SK-N-MC (cell line): ENCODE measurements around the gene ISLR2.
A peak's percentile ranks its signal among the peaks of the same experiment; 100 is the strongest.

ENCODE experiments used
- DNase-seq: peaks from one replicate; pipeline ENCODE4 v3.0.0-alpha.2; 2011; ENCODE audit warnings: low read depth, low spot score
- H3K27ac ChIP-seq: fragments of 200-600 bp; sonication (generic); 2 replicates; pipeline ENCODE4 v1.5.1; 2016; ENCODE audit warnings: mixed run types
- H3K36me3 ChIP-seq: fragments of 200-600 bp; sonication (generic); 2 replicates; pipeline ENCODE4 v1.6.1; 2017; ENCODE audit warnings: antibody characterized with exemption, low read length, mixed read lengths; ENCODE audit not compliant: insufficient read depth
- H3K4me3 ChIP-seq: fragments of 200-600 bp; sonication (generic); 2 replicates; pipeline ENCODE4 v1.5.1; 2016
- H3K9ac ChIP-seq: fragments of 200-600 bp; sonication (generic); 2 replicates; pipeline ENCODE4 v1.8.0; 2017; ENCODE audit warnings: mixed run types, mixed read lengths; ENCODE audit not compliant: insufficient read length
- H3K9me3 ChIP-seq: fragments of 200-600 bp; sonication (generic); 2 replicates; pipeline ENCODE4 v1.6.1; 2017; ENCODE audit warnings: low read depth, mild to moderate bottlenecking, antibody characterized with exemption, low read length, moderate library complexity, mixed read lengths
- EZH2 ChIP-seq: fragments of 200-600 bp; sonication (generic); IDR thresholded peaks from one replicate; pipeline ENCODE4 v1.6.1; 2017; ENCODE audit warnings: antibody characterized with exemption
- FOXP2 ChIP-seq: optimal IDR thresholded peaks from 2 replicates; pipeline ENCODE3; 2011; ENCODE audit warnings: mild to moderate bottlenecking, moderate library complexity; ENCODE audit not compliant: insufficient read depth; ENCODE audit errors: extremely low read length, control extremely low read depth
- POLR2AphosphoS5 ChIP-seq: IDR thresholded peaks from 2 replicates; pipeline ENCODE4 v1.6.1; 2012; ENCODE audit warnings: mild to moderate bottlenecking, low read depth, low read length, borderline replicate concordance

The ISLR2 gene

DNA sequence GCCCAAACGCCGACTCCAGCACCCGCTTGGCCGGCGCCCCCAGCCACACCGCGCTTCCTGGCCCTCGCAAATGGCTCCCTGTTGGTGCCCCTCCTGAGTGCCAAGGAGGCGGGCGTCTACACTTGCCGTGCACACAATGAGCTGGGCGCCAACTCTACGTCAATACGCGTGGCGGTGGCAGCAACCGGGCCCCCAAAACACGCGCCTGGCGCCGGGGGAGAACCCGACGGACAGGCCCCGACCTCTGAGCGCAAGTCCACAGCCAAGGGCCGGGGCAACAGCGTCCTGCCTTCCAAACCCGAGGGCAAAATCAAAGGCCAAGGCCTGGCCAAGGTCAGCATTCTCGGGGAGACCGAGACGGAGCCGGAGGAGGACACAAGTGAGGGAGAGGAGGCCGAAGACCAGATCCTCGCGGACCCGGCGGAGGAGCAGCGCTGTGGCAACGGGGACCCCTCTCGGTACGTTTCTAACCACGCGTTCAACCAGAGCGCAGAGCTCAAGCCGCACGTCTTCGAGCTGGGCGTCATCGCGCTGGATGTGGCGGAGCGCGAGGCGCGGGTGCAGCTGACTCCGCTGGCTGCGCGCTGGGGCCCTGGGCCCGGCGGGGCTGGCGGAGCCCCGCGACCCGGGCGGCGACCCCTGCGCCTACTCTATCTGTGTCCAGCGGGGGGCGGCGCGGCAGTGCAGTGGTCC, 3.5 kb downstream of the ISLR2 start:
- no peaks in the 10 kb centered on the region for H3K36me3 ChIP-seq
- no peak for DNase-seq
- H3K27ac ChIP-seq, result no peak overlapping the region
- no peaks in the 10 kb centered on the region for H3K9me3 ChIP-seq
- no peak for TF ChIP-seq FOXP2
- no peak for TF ChIP-seq EZH2
- no peak for TF ChIP-seq POLR2AphosphoS5
- no peak overlapping the region for H3K9ac ChIP-seq
- no peak overlapping the region for H3K4me3 ChIP-seq

DNA sequence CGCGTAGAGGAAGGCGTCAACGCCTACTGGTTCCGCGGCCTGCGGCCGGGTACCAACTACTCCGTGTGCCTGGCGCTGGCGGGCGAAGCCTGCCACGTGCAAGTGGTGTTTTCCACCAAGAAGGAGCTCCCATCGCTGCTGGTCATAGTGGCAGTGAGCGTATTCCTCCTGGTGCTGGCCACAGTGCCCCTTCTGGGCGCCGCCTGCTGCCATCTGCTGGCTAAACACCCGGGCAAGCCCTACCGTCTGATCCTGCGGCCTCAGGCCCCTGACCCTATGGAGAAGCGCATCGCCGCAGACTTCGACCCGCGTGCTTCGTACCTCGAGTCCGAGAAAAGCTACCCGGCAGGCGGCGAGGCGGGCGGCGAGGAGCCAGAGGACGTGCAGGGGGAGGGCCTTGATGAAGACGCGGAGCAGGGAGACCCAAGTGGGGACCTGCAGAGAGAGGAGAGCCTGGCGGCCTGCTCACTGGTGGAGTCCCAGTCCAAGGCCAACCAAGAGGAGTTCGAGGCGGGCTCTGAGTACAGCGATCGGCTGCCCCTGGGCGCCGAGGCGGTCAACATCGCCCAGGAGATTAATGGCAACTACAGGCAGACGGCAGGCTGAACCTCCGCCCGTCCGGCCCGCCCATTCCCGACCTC, 4.1 kb downstream of the ISLR2 start:
- TF ChIP-seq FOXP2 (no peak), EZH2 (no peak), POLR2AphosphoS5 (no peak)
- Histone ChIP-seq H3K36me3 (no peaks in the 10 kb centered on the region), H3K4me3 (no peak overlapping the region), H3K9me3 (no peaks in the 10 kb centered on the region), H3K27ac (no peak overlapping the region), H3K9ac (no peak overlapping the region)
- DNase-seq, result no peak

DNA sequence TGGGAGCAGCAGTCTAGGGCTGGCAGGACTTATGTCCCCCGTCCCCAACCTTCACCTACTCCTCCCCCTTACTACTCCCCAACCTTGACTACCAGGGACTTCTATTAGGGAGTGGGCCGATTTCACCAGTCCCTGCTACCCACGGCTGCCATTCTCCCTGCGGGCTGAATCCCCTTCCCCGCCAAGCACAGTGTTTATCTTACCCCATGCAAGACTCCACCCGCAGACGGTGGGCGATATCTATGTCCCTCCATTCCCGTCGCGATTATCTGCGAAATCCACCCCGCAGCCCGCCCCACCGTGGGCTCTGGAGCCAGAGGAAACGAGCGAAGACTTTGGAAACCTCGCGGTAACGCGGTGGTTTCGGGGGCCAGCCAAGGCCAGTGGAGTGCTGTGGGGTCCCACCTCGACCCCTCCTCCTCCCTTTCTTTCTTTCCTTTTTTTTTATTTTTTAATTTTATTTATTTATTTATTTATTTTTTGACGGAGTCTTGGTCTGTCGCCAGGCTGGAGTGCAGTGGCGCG, 4.7 kb downstream of the ISLR2 start:
- no peak overlapping the region for H3K27ac ChIP-seq
- TF ChIP-seq EZH2 (no peak), POLR2AphosphoS5 (no peak), FOXP2 (no peak)
- H3K4me3 ChIP-seq, result no peak overlapping the region
- DNase-seq, result no peak
- H3K9me3 ChIP-seq, result no peaks in the 10 kb centered on the region
- no peak overlapping the region for H3K9ac ChIP-seq
- H3K36me3 ChIP-seq, result no peaks in the 10 kb centered on the region

DNA sequence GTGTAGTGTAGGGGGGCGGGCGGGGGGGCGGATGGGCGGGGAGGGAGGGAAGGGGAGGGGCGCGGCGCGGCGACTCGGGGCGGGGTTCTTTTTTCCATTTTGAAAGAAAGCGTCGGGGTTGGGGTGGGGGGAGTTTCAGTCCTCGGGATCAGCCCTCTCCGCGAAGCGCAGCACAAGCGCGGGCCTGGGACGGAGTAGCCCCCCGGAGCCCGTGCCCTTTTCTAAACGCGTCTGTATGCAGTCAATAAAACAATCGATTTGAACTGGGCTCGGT, 6.1 kb downstream of the ISLR2 start:
- H3K4me3 ChIP-seq, result peak overlapping the region; percentile 80
- TF ChIP-seq EZH2 (no peak), POLR2AphosphoS5 (no peak; the same call in 1 of the 2 replicates), FOXP2 (no peak)
- no peak overlapping the region for H3K27ac ChIP-seq
- peak overlapping the region; percentile 72 for H3K9ac ChIP-seq
- no peak for DNase-seq
- H3K36me3 ChIP-seq, result no peaks in the 10 kb centered on the region
- H3K9me3 ChIP-seq, result no peaks in the 10 kb centered on the region

- TF ChIP-seq POLR2AphosphoS5 (no peak), EZH2 (no peak), FOXP2 (no peak)
- Histone ChIP-seq H3K27ac (no peak overlapping the region), H3K9ac (peak overlapping the region; percentile 72), H3K4me3 (peak overlapping the region; percentile 80), H3K36me3 (no peaks in the 10 kb centered on the region), H3K9me3 (no peaks in the 10 kb centered on the region)
- DNase-seq, result no peak
These were observed 6.6 kb downstream of the ISLR2 start for GRCh38 chr15:74136814-74137536.

DNA sequence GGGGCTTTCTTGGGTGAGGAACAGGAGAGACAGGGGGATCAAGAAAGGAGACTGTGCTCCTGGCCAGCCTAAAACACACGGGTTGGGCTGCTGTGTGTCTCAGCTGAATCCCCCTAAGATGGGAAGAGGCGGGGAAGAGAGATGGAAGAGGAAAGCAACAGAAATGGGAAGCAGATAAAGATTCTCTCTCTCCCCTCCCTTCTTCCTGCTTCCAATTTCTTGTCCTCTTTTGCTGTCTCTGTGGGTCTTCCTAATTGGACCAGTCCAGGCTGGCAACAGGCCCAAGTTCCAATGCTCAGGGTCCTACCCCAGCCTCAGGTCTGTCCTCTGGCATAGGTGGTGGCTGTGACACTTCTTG, 7.1 kb downstream of the ISLR2 start:
- Histone ChIP-seq H3K27ac (no peak overlapping the region), H3K36me3 (no peaks in the 10 kb centered on the region), H3K9me3 (no peaks in the 10 kb centered on the region), H3K9ac (no peak overlapping the region), H3K4me3 (no peak overlapping the region)
- no peak for DNase-seq
- TF ChIP-seq FOXP2 (no peak), EZH2 (no peak), POLR2AphosphoS5 (no peak)

- Histone ChIP-seq H3K4me3 (no peak overlapping the region), H3K9ac (no peak overlapping the region), H3K27ac (no peak overlapping the region), H3K9me3 (no peaks in the 10 kb centered on the region), H3K36me3 (no peaks in the 10 kb centered on the region)
- DNase-seq, result no peak
- no peak for TF ChIP-seq EZH2
- no peak for TF ChIP-seq FOXP2
- TF ChIP-seq POLR2AphosphoS5, result no peak
These were observed 8.3 kb downstream of the ISLR2 start for GRCh38 chr15:74138642-74139041.

GRCh38 chr15:74141591-74141990, 11.2 kb downstream of the ISLR2 start:
- DNase-seq, result no peak
- H3K36me3 ChIP-seq, result no peaks in the 10 kb centered on the region
- TF ChIP-seq EZH2, result no peak
- TF ChIP-seq FOXP2, result no peak
- no peak for TF ChIP-seq POLR2AphosphoS5

More at GRCh38 chr15:74141591-74141990, 11.2 kb downstream of the ISLR2 start:
- H3K9me3 ChIP-seq, result no peaks in the 10 kb centered on the region
- H3K9ac ChIP-seq, result no peak overlapping the region
- H3K27ac ChIP-seq, result no peak overlapping the region
- H3K4me3 ChIP-seq, result no peak overlapping the region
